Caco-2 (cell line): ENCODE results near the gene SFTPA1. TPM values are rescaled to one million over a fixed set of nuclear protein-coding genes. Genes with fewer than 3 reads are reported as not detected.
"Not testable (repeated sequence)": the region's sequence is repeated elsewhere in the genome, so short reads cannot be mapped to it uniquely, and the experiment has no call there.

Experiments used
- BruUV-seq: library from RNA; stranded (reverse); fragments of 400-500 nt; replicated peaks from 2 replicates; lab custom pipeline; 2021; lab: Mats Ljungman, UMichigan
- CTCF ChIA-PET: fragments of 300-600 bp; sonication (Branson Sonifier 250); formaldehyde crosslinking; loops from one replicate; lab custom pipeline; 2022; ENCODE audit warnings: antibody characterized with exemption; lab: Charles Lee
- POLR2A ChIA-PET: fragments of 300-600 bp; sonication (Branson Sonifier 250); formaldehyde crosslinking; loops from one replicate; lab custom pipeline; 2022; ENCODE audit warnings: antibody characterized with exemption; lab: Charles Lee
- DNase-seq, 2 experiments: peaks; one replicate each; pipeline versions ENCODE4 v3.0.0 to v3.0.0-alpha.2; 2020 to 2022
- H3K27me3 ChIP-seq: replicated peaks from 2 replicates; pipeline ENCODE4 v1.6.0; 2011; ENCODE audit warnings: low read length; ENCODE audit not compliant: control insufficient read depth, insufficient read depth
- H3K36me3 ChIP-seq: 2 replicates; pipeline ENCODE4 v1.5.1; 2011; ENCODE audit warnings: low read length; ENCODE audit not compliant: control insufficient read depth, insufficient read depth
- H3K4me1 ChIP-seq: fragments of 250-450 bp; sonication (Bioruptor Pico); 2 replicates; pipeline ENCODE4 v1.5.1; 2020; ENCODE audit warnings: mild to moderate bottlenecking
- H3K4me3 ChIP-seq: 2 replicates; pipeline ENCODE4 v1.5.1; 2011; ENCODE audit warnings: low read depth, mild to moderate bottlenecking, control low read depth, low read length
- H3K9me3 ChIP-seq: fragments of 250-450 bp; sonication (Bioruptor Pico); 2 replicates; pipeline ENCODE4 v1.5.1; 2020; ENCODE audit warnings: mild to moderate bottlenecking, moderate library complexity
- H3K27ac Mint-ChIP-seq: one replicate; pipeline ENCODE4 v1.8.0; 2022; ENCODE audit warnings: mixed read lengths; ENCODE audit not compliant: unreplicated experiment
- H3K27me3 Mint-ChIP-seq: one replicate; pipeline ENCODE4 v1.8.0; 2022; ENCODE audit warnings: mixed read lengths; ENCODE audit not compliant: insufficient read depth, unreplicated experiment
- H3K36me3 Mint-ChIP-seq: one replicate; pipeline ENCODE4 v1.8.0; 2022; ENCODE audit warnings: mild to moderate bottlenecking, mixed read lengths; ENCODE audit not compliant: insufficient read depth, unreplicated experiment
- H3K4me1 Mint-ChIP-seq: one replicate; pipeline ENCODE4 v1.8.0; 2022; ENCODE audit warnings: low read depth, mixed read lengths; ENCODE audit not compliant: unreplicated experiment
- H3K4me3 Mint-ChIP-seq: one replicate; pipeline ENCODE4 v1.8.0; 2022; ENCODE audit warnings: mild to moderate bottlenecking, moderate library complexity, mixed read lengths; ENCODE audit not compliant: unreplicated experiment
- H3K9me3 Mint-ChIP-seq: one replicate; pipeline ENCODE4 v1.8.0; 2022; ENCODE audit warnings: mixed read lengths; ENCODE audit not compliant: unreplicated experiment
- CTCF ChIP-seq, 2 experiments: fragments of 200-600 bp in 1 of 2; IDR thresholded peaks; 1 replicate in 1 of 2; 2 replicates in 1 of 2; pipeline versions ENCODE4 v1.5.1 to v1.8.0; 2011 to 2022; ENCODE audit warnings: antibody characterized with exemption in 1 of 2, control low read depth in 1 of 2, inconsistent platforms in 1 of 2, low read depth in 1 of 2, low read length in 1 of 2, mild to moderate bottlenecking in 1 of 2, moderate library complexity in 1 of 2; ENCODE audit not compliant: insufficient read depth in 1 of 2, severe bottlenecking in 1 of 2, unreplicated experiment in 1 of 2
- intact Hi-C: fragments of 100-400 bp; cut with micrococcal nuclease; formaldehyde crosslinking; loops from one replicate; pipeline ENCODE4 v1.10.0; 2022; ENCODE audit not compliant: unreplicated experiment
- total RNA-seq: library from RNA; stranded (reverse); gene quantifications from 2 replicates; pipeline ENCODE4 v1.2.3, GENCODE V29; 2022

Gene SFTPA1
- total RNA-seq, 1 experiment from 2014 or later, result not detected

- no peak for DNase-seq
- ChIA-PET CTCF (no interaction called here), POLR2A (no interaction called here)
- Histone ChIP-seq H3K4me3 (no peak overlapping the region), H3K4me1 (no peaks in the 10 kb centered on the region), H3K36me3 (no peaks in the 10 kb centered on the region), H3K27me3 (no peaks in the 10 kb centered on the region), H3K9me3 (no peaks in the 10 kb centered on the region)
- H3K36me3 Mint-ChIP-seq, result peaks cover 4% of the 10 kb centered on the region
- H3K27ac Mint-ChIP-seq, result no peak overlapping the region
- H3K4me1 Mint-ChIP-seq, result no peaks in the 10 kb centered on the region
- H3K4me3 Mint-ChIP-seq, result no peak overlapping the region
- H3K9me3 Mint-ChIP-seq, result no peaks in the 10 kb centered on the region
- intact Hi-C loops, result no loop called here
- H3K27me3 Mint-ChIP-seq, result peaks cover 3% of the 10 kb centered on the region
- BruUV-seq, result no TSS peak
- TF ChIP-seq CTCF (IDR thresholded peaks at IDR 0.05; ENCODE audit: insufficient read depth in 1 of 2, low read depth in 1 of 2, low read length in 1 of 2, severe bottlenecking in 1 of 2, unreplicated experiment in 1 of 2), result no peak
Observed at GRCh38 chr10:79629955-79630327, 19.2 kb downstream of the SFTPA1 start.

- POLR2A ChIA-PET, H3K4me3 Mint-ChIP-seq, H3K36me3 ChIP-seq, H3K9me3 Mint-ChIP-seq, DNase-seq, BruUV-seq, H3K4me1 ChIP-seq, H3K4me3 ChIP-seq, H3K9me3 ChIP-seq, H3K4me1 Mint-ChIP-seq, intact Hi-C loops, CTCF ChIA-PET, H3K36me3 Mint-ChIP-seq, H3K27me3 Mint-ChIP-seq, H3K27ac Mint-ChIP-seq, H3K27me3 ChIP-seq: not testable (repeated sequence)
Observed at GRCh38 chr10:79636654-79637199, 26.0 kb downstream of the SFTPA1 start.

DNA sequence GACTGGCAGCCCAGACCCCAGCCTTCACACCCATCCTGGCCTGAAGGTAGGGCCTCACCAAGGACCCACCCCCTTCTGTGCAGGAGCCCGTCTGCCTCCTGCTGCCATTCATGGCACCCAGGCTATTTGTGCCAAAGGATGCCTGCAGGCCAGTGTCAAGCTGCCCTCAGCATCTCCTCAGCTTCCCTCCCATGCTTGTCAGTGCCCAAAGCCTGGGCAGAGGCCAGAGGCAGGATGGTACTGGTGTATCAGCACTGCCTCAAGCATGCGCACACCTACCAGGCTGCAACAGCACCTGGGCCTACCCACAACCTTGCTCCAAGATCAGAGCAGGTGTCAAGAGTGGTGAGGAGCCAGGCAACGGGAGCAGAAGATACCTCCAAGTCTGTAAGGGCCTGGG lies 27.6 kb downstream of the SFTPA1 start:
- H3K27ac Mint-ChIP-seq, result no peak overlapping the region
- no peaks in the 10 kb centered on the region for H3K4me1 Mint-ChIP-seq
- no peak for TF ChIP-seq CTCF (IDR thresholded peaks at IDR 0.05; ENCODE audit: insufficient read depth in 1 of 2, low read depth in 1 of 2, low read length in 1 of 2, severe bottlenecking in 1 of 2, unreplicated experiment in 1 of 2)
- no peak overlapping the region for H3K4me3 Mint-ChIP-seq
- intact Hi-C loops, result no loop called here
- no peaks in the 10 kb centered on the region for H3K27me3 Mint-ChIP-seq
- no peak for DNase-seq
- H3K36me3 Mint-ChIP-seq, result no peaks in the 10 kb centered on the region
- ChIA-PET POLR2A (no interaction called here), CTCF (no interaction called here)
- Histone ChIP-seq H3K4me3 (no peak overlapping the region), H3K36me3 (no peaks in the 10 kb centered on the region), H3K4me1 (no peaks in the 10 kb centered on the region), H3K27me3 (no peaks in the 10 kb centered on the region), H3K9me3 (no peaks in the 10 kb centered on the region)
- H3K9me3 Mint-ChIP-seq, result no peaks in the 10 kb centered on the region
- no TSS peak for BruUV-seq

- not testable (repeated sequence) for H3K4me3 ChIP-seq
Observed at GRCh38 chr10:79652695-79653094, 42.0 kb downstream of the SFTPA1 start.

GRCh38 chr10:79663287-79663686 lies 52.5 kb downstream of the SFTPA1 start:
- POLR2A ChIA-PET, H3K27me3 Mint-ChIP-seq, H3K4me3 ChIP-seq, H3K36me3 ChIP-seq, H3K4me1 Mint-ChIP-seq, CTCF ChIA-PET, DNase-seq, H3K4me3 Mint-ChIP-seq, H3K4me1 ChIP-seq, intact Hi-C loops, H3K27ac Mint-ChIP-seq, H3K36me3 Mint-ChIP-seq, H3K9me3 Mint-ChIP-seq, BruUV-seq, H3K9me3 ChIP-seq, H3K27me3 ChIP-seq: not testable (repeated sequence)

More at GRCh38 chr10:79652695-79653094, 42.0 kb downstream of the SFTPA1 start:
- H3K27me3 ChIP-seq, H3K4me1 ChIP-seq, POLR2A ChIA-PET, H3K27me3 Mint-ChIP-seq, H3K36me3 ChIP-seq, H3K4me3 Mint-ChIP-seq, H3K36me3 Mint-ChIP-seq, CTCF ChIA-PET, H3K9me3 Mint-ChIP-seq, H3K27ac Mint-ChIP-seq, H3K4me1 Mint-ChIP-seq, H3K9me3 ChIP-seq, intact Hi-C loops, BruUV-seq, DNase-seq: not testable (repeated sequence)

DNA sequence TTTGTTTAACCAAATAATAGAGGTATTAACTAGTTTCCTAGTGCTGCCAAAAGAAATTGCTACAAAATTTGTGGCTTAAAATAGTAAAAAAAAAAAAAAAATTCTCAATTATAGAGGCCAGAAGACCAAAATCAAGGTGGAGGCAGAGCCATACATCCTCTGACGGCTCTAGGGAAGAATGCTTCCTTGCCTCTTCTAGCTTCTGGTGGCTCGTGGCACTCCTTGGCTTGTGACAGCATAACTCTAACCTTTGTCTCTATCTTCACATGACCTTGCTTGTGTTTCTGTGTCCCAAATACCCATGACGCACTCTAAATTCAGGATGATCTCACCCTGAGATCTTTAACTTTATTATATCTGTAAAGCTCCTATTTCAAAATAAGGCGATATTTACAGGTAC lies 53.9 kb downstream of the SFTPA1 start:
- H3K36me3 ChIP-seq, H3K27me3 Mint-ChIP-seq, H3K4me1 Mint-ChIP-seq, H3K4me3 Mint-ChIP-seq, intact Hi-C loops, CTCF ChIA-PET, POLR2A ChIA-PET, H3K27ac Mint-ChIP-seq, H3K4me1 ChIP-seq, H3K9me3 Mint-ChIP-seq, DNase-seq, H3K9me3 ChIP-seq, H3K36me3 Mint-ChIP-seq, H3K4me3 ChIP-seq, BruUV-seq, H3K27me3 ChIP-seq: not testable (repeated sequence)
